ENCODE results near the gene UBN1. TPM values are rescaled to one million over a fixed set of nuclear protein-coding genes. Genes with fewer than 3 reads are reported as not detected.

UBN1 gene
- total RNA-seq, 2 experiments from 2014 or later = 45.7 to 45.8 TPM

GRCh38 chr16:4888428-4889135 lies 41.3 kb downstream of the UBN1 start:
- no peak for ATAC-seq (ENCODE audit: poor library complexity)

GRCh38 chr16:4890026-4890425 lies 42.7 kb downstream of the UBN1 start:
- H3K27ac ChIP-seq (ENCODE audit: low read depth in 1 of 2, low read length in 2 of 2) = no peak overlapping the region
- no peaks in the 10 kb centered on the region for H3K9me3 Mint-ChIP-seq
- ATAC-seq (ENCODE audit: poor library complexity) = no peak
- no peak for DNase-seq
- peaks cover 11% of the 10 kb centered on the region for H3K36me3 ChIP-seq (ENCODE audit: insufficient read depth, low read length)
- no peaks in the 10 kb centered on the region for H3K4me1 Mint-ChIP-seq (ENCODE audit: low read depth)
- no peaks in the 10 kb centered on the region for H3K4me1 ChIP-seq (ENCODE audit: insufficient read depth, low read length)
- no peak for TF ChIP-seq CTCF (IDR thresholded peaks at IDR 0.05)
- H3K27me3 ChIP-seq (ENCODE audit: control insufficient read depth in 1 of 2, insufficient read depth in 2 of 2, low read length in 2 of 2) = no peaks in the 10 kb centered on the region
- H3K4me3 Mint-ChIP-seq = no peak overlapping the region
- intact Hi-C loops (cut with DNase I, micrococcal nuclease) = no loop called here
- H3K27me3 Mint-ChIP-seq = no peaks in the 10 kb centered on the region
- H3K9me3 ChIP-seq (ENCODE audit: control insufficient read depth in 1 of 2, insufficient read depth in 1 of 2, low read length in 2 of 2) = no peaks in the 10 kb centered on the region
- H3K27ac Mint-ChIP-seq = no peak overlapping the region
- CTCF ChIA-PET = no interaction called here
- H3K36me3 Mint-ChIP-seq (ENCODE audit: low read depth) = peaks cover 14% of the 10 kb centered on the region
- POLR2A ChIA-PET = no interaction called here
- H3K4me3 ChIP-seq (ENCODE audit: low read length) = no peak overlapping the region

More at GRCh38 chr16:4888428-4889135, 41.3 kb downstream of the UBN1 start:
- Histone ChIP-seq H3K4me3 (ENCODE audit: low read length) (no peak overlapping the region), H3K4me1 (ENCODE audit: insufficient read depth, low read length) (no peaks in the 10 kb centered on the region), H3K9me3 (ENCODE audit: control insufficient read depth in 1 of 2, insufficient read depth in 1 of 2, low read length in 2 of 2) (peaks cover 0 to 4% of the 10 kb centered on the region in 2 experiments), H3K36me3 (ENCODE audit: insufficient read depth, low read length) (peaks cover 21% of the 10 kb centered on the region), H3K27me3 (ENCODE audit: control insufficient read depth in 1 of 2, insufficient read depth in 2 of 2, low read length in 2 of 2) (no peaks in the 10 kb centered on the region), H3K27ac (ENCODE audit: low read depth in 1 of 2, low read length in 2 of 2) (no peak overlapping the region)
- Mint-ChIP-seq H3K36me3 (ENCODE audit: low read depth) (peaks cover 29% of the 10 kb centered on the region), H3K4me1 (ENCODE audit: low read depth) (no peaks in the 10 kb centered on the region), H3K27ac (no peak overlapping the region), H3K9me3 (no peaks in the 10 kb centered on the region), H3K27me3 (no peaks in the 10 kb centered on the region), H3K4me3 (no peak overlapping the region)
- intact Hi-C loops (cut with DNase I, micrococcal nuclease) = no loop called here
- ChIA-PET POLR2A (no interaction called here), CTCF (no interaction called here)
- DNase-seq = no peak
- no peak for TF ChIP-seq CTCF (IDR thresholded peaks at IDR 0.05)

- H3K27ac Mint-ChIP-seq = no peak overlapping the region
- TF ChIP-seq CTCF (IDR thresholded peaks at IDR 0.05) = no peak
- no peaks in the 10 kb centered on the region for H3K27me3 ChIP-seq (ENCODE audit: control insufficient read depth in 1 of 2, insufficient read depth in 2 of 2, low read length in 2 of 2)
- peaks cover 8% of the 10 kb centered on the region for H3K36me3 Mint-ChIP-seq (ENCODE audit: low read depth)
- H3K9me3 ChIP-seq (ENCODE audit: control insufficient read depth in 1 of 2, insufficient read depth in 1 of 2, low read length in 2 of 2) = no peaks in the 10 kb centered on the region
- no peak overlapping the region for H3K4me3 Mint-ChIP-seq
- H3K4me3 ChIP-seq (ENCODE audit: low read length) = no peak overlapping the region
- peaks cover 7% of the 10 kb centered on the region for H3K36me3 ChIP-seq (ENCODE audit: insufficient read depth, low read length)
- H3K27ac ChIP-seq (ENCODE audit: low read depth in 1 of 2, low read length in 2 of 2) = no peak overlapping the region
- DNase-seq = no peak
- H3K27me3 Mint-ChIP-seq = no peaks in the 10 kb centered on the region
- H3K4me1 Mint-ChIP-seq (ENCODE audit: low read depth) = no peaks in the 10 kb centered on the region
- CTCF ChIA-PET = interaction anchor here (1.2 kb wide), 1 partner anchor 14 kb away, joined by 3 read pairs; no protein-coding TSS in a partner anchor
- H3K9me3 Mint-ChIP-seq = no peaks in the 10 kb centered on the region
- POLR2A ChIA-PET = no interaction called here
- no peaks in the 10 kb centered on the region for H3K4me1 ChIP-seq (ENCODE audit: insufficient read depth, low read length)
- intact Hi-C loops (cut with DNase I, micrococcal nuclease) = no loop called here
- no peak for ATAC-seq (ENCODE audit: poor library complexity)
Measured at GRCh38 chr16:4890686-4891085, 43.4 kb downstream of the UBN1 start.

Data from CD4-positive, alpha-beta T cell (primary cell).